Measurements from ENCODE around the gene DARS2.

- TF ChIP-seq, protein P1, sequence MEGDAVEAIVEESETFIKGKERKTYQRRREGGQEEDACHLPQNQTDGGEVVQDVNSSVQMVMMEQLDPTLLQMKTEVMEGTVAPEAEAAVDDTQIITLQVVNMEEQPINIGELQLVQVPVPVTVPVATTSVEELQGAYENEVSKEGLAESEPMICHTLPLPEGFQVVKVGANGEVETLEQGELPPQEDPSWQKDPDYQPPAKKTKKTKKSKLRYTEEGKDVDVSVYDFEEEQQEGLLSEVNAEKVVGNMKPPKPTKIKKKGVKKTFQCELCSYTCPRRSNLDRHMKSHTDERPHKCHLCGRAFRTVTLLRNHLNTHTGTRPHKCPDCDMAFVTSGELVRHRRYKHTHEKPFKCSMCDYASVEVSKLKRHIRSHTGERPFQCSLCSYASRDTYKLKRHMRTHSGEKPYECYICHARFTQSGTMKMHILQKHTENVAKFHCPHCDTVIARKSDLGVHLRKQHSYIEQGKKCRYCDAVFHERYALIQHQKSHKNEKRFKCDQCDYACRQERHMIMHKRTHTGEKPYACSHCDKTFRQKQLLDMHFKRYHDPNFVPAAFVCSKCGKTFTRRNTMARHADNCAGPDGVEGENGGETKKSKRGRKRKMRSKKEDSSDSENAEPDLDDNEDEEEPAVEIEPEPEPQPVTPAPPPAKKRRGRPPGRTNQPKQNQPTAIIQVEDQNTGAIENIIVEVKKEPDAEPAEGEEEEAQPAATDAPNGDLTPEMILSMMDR (IDR thresholded peaks at IDR 0.05), result no peak
- no peak for TF ChIP-seq POLR2AphosphoS5 (IDR thresholded peaks at IDR 0.05)
These were observed 69.1 kb downstream of the DARS2 start for GRCh38 chr1:173893611-173894010.
